A172 (cell line): Measurements from ENCODE around the gene SAT2. TPM values are rescaled to one million over a fixed set of nuclear protein-coding genes. Genes with fewer than 3 reads are reported as not detected.
"Not testable (repeated sequence)": the region's sequence is repeated elsewhere in the genome, so short reads cannot be mapped to it uniquely, and the experiment has no call there.

Source experiments
- DNase-seq: peaks from one replicate; pipeline ENCODE4 v3.0.0-alpha.2; 2015; ENCODE audit warnings: low spot score
- total RNA-seq: library from RNA; depleted of rRNA; stranded (reverse); fragments of >200 nt; shearing (Covaris generic); gene quantifications from 2 replicates; pipeline ENCODE4 v1.2.3, GENCODE V29; 2014; rRNA removed

SAT2 gene
- total RNA-seq, result 64.0 and 77.4 TPM in 2 replicates

DNA sequence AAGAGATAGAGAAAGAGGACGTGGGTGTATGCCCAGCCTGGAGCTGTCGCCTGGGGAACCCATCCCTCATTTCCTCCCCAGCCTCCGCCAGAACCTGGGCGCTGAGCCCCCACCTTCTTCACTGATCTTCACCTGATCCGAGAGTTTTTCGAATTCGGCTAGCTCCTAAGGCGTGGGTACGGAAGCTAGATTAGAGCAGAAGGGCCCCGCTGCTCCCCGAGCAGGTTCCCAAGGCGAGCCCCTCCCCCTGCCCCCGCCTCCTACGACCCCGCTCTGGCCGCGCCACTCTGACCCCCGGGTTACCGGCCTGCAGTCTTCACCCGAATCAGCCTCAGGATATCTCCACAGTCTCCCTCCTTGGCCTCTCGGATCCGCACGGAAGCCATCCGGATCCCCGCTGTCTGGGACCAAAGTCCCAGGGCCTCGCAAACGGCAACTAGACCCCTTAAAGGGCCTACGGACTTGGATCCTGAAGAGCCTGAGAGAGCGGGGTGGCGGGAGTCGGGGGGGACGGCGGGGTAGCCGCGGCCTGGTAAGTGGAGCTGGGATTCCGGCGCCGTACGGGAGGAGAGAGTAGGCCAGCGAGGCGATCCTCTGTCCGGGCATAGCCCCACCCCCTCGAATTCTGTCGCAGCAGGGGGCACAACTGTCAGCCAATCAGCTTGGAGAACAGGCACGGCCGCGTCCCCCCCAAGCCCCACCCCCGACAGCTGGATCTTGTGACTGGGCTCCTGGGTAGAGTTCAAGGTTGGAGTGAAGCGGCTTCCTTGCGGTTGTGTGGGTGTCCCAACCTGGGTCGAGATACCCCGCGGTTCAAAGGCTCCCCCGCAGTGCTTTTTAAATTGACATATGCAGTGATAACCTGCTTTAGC is at the start of gene SAT2:
SAT2 (minus strand) TSS at position 572 of the 872 bp plus-strand sequence; CDS start at position 386, 186 bp downstream.
- peak; percentile 92 for DNase-seq

DNA sequence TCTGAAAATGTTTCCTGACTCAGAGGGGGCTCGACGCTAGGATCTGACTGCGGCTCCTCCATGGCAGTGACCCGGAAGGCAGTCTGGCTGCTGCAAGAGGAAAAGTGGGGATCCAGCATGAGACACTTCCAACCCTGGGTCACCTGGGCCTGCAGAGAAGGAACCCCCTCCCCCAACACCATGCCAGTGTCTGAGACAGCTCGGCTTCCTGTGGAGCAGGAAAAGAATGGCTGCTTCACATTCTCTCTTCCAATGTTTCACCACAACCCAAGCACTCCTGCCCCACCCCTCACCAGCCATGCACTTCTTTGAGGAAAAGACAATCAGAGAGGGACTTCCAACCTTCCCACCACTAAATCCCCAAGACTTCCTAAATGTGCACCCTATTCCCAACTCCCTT is 48.9 kb upstream of the SAT2 start:
- DNase-seq, result no peak

GRCh38 chr17:7674934-7675333 is 47.3 kb upstream of the SAT2 start:
- no peak for DNase-seq

GRCh38 chr17:7673239-7673638 is 45.6 kb upstream of the SAT2 start:
- DNase-seq, result peak; percentile 27

DNA sequence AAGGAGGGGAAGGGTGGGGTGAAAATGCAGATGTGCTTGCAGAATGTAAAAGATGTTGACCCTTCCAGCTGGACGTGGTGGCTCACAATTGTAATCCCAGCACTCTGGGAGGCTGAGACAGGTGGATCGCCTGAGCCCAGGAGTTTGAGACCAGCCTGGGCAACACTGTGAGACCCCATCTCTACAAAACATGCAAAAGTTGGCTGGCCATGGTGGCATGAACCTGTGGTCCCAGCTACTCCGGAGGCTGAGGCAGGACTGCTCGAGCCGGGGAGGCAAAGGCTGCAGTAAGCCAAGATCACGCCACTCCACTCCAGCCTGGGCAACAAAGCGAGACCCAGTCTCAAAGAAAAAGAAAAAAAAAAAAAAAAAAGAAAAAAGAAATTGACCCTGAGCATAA is 40.9 kb upstream of the SAT2 start:
- DNase-seq, result no peak

DNA sequence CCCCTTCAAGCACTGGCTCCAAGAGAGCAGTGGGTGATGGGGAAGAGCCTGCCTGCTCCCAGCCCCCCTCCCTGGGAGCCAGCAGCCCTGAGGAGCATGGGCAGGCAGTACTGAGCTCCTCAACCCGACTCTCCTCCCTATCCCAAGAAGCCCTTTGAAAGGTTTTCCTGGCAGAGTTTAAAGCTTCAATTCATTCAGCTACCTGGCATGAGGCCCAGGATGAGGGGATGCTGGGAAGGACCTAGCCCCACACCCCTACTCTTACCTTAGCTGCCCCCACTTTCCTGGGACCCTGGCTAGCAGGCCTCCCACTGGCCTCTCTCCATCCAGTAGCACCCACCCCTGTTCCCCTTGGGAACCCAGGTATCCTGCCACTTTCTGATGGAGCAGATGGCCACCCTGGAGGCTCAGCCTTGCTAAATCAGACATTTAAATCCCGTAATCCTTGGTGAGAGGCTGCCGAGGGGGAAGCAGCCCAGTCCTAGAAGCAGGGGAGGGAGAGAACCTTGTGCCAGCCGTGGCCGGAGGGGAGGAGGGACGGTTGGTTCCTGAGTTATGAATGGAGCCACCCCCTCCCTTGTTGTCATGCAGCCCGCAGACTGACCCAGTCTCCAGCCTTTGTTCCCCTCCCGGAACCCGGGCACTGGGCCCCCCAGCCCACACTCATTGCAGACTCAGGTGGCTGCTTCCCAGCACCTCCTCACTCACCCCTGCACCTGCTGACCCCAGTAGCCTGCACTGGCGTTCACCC is 40.2 kb upstream of the SAT2 start:
- DNase-seq, result no peak

DNA sequence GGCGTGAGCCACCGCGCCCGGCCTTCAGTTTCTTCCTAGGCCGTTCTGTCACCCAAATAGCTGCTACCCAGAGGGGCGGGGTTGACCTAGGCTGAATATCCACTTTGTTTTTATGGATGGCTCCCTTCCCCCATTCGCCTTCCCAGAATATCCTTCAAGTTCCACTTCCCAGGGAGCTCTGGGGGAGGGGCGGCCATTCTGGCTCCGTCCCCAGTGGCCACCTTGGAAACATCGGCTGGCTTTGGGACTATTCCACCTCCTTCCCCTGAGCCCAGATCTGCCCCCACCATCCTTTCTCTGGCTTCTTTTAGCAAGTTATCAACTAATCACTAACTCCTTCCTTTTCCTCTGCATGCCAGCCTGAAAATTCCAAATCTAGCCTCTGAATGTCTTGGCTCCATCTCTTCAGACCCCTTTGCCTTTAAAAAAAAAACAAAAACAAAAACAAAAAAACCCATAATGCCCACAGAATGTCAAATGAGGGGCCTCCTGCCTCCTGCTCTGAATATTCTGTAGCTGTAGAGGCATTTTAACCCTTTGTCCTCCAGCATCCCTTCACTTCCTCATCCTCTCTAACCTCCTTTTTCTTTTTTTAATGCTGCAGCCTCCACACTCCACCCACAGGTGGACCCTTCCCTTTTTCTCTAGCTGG is 29.5 kb upstream of the SAT2 start:
- no peak for DNase-seq

- DNase-seq, result no peak
Measured at GRCh38 chr17:7655541-7655840, 27.9 kb upstream of the SAT2 start.

- no peak for DNase-seq
Measured at GRCh38 chr17:7654832-7655540, 27.4 kb upstream of the SAT2 start.

GRCh38 chr17:7652388-7653356 is 25.1 kb upstream of the SAT2 start:
- DNase-seq, result no peak

DNA sequence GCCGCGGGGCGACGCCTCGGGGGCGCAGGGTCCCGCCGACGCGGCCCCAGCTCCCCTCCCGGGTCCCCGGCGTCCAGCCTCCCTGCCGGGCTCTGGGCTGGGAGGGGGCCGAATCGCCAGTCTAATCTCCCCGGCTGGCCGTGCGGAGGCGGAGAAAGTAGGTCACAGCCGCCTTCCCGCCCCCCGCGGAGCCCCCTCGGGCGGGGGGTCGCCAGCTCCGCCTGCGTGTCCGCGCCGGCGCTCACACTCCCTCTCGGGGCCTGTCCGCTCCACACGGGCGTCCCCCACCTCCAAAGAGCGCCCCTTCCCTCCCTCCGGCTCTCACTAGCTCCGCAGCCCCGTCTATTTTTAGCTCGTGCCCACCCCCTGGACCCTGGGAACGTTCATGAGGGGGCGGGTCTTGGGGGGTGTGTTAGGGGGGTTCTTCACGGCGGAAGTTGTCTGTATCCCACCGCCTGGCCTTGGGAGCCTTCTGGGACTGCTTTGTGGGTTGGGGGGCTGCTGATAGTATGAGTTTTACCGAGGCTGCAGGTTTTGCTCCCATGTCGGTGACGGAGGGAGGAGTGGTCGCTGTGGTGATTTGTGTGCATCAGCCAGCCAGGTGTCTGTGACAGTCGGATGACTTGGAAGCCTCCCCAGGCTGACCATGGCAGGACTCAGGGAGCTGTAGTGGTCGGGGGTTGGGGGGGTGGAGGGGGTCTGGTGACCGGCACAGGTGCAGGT is 24.2 kb upstream of the SAT2 start:
- no peak for DNase-seq

- DNase-seq, result no peak
Measured at GRCh38 chr17:7651097-7651664, 23.6 kb upstream of the SAT2 start.

- DNase-seq, result peak; percentile 51
Measured at GRCh38 chr17:7650509-7651096, 23.0 kb upstream of the SAT2 start, which contains the start of gene ATP1B2. Gene ATP1B2 (plus strand): TSS chr17:7650926. CDS start chr17:7651519, 593 bp downstream.

- DNase-seq, result no peak
Measured at GRCh38 chr17:7647018-7647417, 19.4 kb upstream of the SAT2 start.

GRCh38 chr17:7646457-7646856 is 18.8 kb upstream of the SAT2 start:
- DNase-seq, result no peak

DNA sequence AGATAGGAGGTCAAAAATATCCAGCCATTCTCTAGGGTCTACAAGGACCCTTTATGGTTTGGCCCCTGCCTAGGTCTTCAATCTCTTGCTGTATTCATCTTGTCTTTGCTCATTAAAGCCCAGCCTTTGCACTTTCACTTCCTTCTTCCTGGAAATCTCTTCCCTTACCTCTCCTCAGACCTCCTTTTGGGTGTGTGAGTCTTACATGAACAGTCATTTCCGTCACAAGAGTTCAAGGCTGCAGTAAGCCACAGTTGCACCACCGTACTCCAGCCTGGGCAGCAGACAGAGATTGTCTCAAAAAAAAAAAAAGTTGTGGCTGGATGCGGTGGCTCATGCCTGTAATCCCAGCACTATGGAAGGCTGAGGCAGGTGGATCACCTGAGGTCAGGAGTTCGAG is 17.2 kb upstream of the SAT2 start:
- no peak for DNase-seq

- not testable (repeated sequence) for DNase-seq
Measured at GRCh38 chr17:7641635-7642034, 14.0 kb upstream of the SAT2 start.

DNA sequence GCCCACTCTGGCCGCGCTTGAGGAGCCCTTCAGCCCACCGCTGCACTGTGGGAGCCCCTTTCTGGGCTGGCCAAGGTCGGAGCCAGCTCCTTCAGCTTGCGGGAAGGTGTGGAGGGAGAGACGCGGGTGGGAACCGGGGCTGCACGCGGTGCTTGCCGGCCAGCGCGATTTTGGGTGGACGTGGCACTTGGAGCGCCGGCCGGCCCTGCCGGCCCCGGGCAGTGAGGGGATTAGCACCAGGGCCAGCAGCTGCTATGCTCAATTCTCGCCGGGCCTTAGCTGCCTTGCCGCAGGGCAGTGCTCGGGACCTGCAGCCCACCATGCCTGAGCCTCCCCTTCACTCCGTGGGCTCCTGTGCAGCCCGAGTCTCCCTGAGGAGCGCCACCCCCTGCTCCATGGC is 13.2 kb upstream of the SAT2 start:
- no peak for DNase-seq

DNA sequence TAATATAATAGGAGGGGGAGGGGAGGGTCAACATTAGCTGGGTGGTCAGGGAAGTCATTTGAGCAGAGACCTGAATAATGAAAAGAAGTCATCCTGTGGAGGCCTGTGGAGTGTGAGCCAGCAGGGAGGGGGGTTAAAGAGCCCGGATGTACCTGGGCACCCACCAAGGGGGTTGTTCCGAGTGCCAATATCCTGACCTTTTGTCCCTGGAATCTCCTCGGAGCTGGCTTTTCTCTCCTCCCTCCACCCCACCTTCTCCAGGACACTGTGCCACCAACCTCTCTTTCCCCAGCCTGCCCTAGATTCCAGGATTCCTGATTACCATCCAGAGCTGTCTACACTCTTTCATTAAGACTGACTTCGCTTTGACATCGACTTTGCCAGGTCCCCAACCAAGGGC is 8.5 kb upstream of the SAT2 start:
- DNase-seq, result no peak
